Measurements from ENCODE around the gene CREB3L1. TPM values are rescaled to one million over a fixed set of nuclear protein-coding genes. Genes with fewer than 3 reads are reported as not detected.

Gene CREB3L1
- total RNA-seq, 1 donor from 2014 or later = 0.53 TPM

GRCh38 chr11:46345131-46345597 is 67.7 kb downstream of the CREB3L1 start:
- peak overlapping the region; percentile 41 for H3K4me3 ChIP-seq (ENCODE audit: low read depth, low read length)
- DNase-seq (ENCODE audit: low read depth) = peak; percentile 88
- no peak for FAIRE-seq

DNA sequence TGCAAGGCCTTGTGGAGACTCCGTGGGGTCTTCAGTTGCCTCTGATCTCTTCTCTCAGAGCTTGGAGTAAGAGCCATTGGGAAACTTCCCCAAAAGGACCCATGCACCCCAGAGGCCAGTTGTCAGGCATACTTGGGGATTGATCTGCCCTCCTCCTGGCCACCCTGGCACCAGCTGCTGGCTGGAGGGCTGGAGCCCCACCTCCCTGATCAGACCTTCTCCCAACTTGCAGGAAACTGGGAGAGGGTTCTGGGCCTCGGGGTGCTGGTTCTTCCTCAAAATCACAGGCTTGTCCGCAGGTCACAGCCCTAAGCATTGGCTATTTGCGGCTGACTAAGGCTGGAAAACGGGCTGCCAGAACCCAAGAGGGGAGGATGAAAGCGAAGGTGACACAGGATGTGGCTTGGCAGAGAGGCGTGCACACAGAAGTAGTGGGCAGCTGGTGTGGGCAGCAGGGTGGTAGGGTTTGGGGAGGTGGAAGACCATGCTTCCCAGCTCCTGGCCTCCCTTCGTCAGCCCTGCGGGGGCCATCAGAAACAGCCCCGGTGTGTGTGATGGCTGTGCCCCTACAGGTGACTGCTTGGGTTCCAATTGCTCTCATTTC is 68.5 kb downstream of the CREB3L1 start:
- Histone ChIP-seq H3K36me3 (ENCODE audit: control insufficient read depth, insufficient read depth, low read length) (peaks cover 1% of the 10 kb centered on the region), H3K27me3 (ENCODE audit: control insufficient read depth, insufficient read depth, low read length) (no peaks in the 10 kb centered on the region), H3K4me3 (ENCODE audit: low read depth, low read length) (peak overlapping the region; percentile 41)
- TF ChIP-seq CTCF (IDR thresholded peaks at IDR 0.05; ENCODE audit: insufficient read depth, low read length, severe bottlenecking) = no peak
- FAIRE-seq (no peak), DNase-seq (ENCODE audit: low read depth) (no peak)

More at GRCh38 chr11:46345131-46345597, 67.7 kb downstream of the CREB3L1 start:
- H3K27me3 ChIP-seq (ENCODE audit: control insufficient read depth, insufficient read depth, low read length) = no peaks in the 10 kb centered on the region
- TF ChIP-seq CTCF (IDR thresholded peaks at IDR 0.05; ENCODE audit: insufficient read depth, low read length, severe bottlenecking) = peak; percentile 47
- peaks cover 1% of the 10 kb centered on the region for H3K36me3 ChIP-seq (ENCODE audit: control insufficient read depth, insufficient read depth, low read length)

- FAIRE-seq (no peak), DNase-seq (ENCODE audit: low read depth) (peak; percentile 60)
- no peaks in the 10 kb centered on the region for H3K27me3 ChIP-seq (ENCODE audit: control insufficient read depth, insufficient read depth, low read length)
- peak; percentile 59 for TF ChIP-seq CTCF (IDR thresholded peaks at IDR 0.05; ENCODE audit: insufficient read depth, low read length, severe bottlenecking)
- peak within 1 kb of the TSS; percentile 82 for H3K4me3 ChIP-seq (ENCODE audit: low read depth, low read length)
- H3K36me3 ChIP-seq (ENCODE audit: control insufficient read depth, insufficient read depth, low read length) = peaks cover 1% of the 10 kb centered on the region
Observed at GRCh38 chr11:46346886-46347636, 69.6 kb downstream of the CREB3L1 start, which contains the start of gene DGKZ. Gene DGKZ (plus strand): TSS chr11:46347463. CDS start chr11:46347660, 197 bp downstream.

- Histone ChIP-seq H3K36me3 (ENCODE audit: control insufficient read depth, insufficient read depth, low read length) (peaks cover 1% of the 10 kb centered on the region), H3K27me3 (ENCODE audit: control insufficient read depth, insufficient read depth, low read length) (no peaks in the 10 kb centered on the region), H3K4me3 (ENCODE audit: low read depth, low read length) (peak overlapping the region; percentile 82)
- FAIRE-seq = no peak
- TF ChIP-seq CTCF (IDR thresholded peaks at IDR 0.05; ENCODE audit: insufficient read depth, low read length, severe bottlenecking) = no peak
- no peak for DNase-seq (ENCODE audit: low read depth)
Observed at GRCh38 chr11:46347637-46348311, 70.3 kb downstream of the CREB3L1 start.

- H3K27me3 ChIP-seq (ENCODE audit: control insufficient read depth, insufficient read depth, low read length) = no peaks in the 10 kb centered on the region
- TF ChIP-seq CTCF (IDR thresholded peaks at IDR 0.05; ENCODE audit: insufficient read depth, low read length, severe bottlenecking) = no peak
- no peak for FAIRE-seq
- H3K4me3 ChIP-seq (ENCODE audit: low read depth, low read length) = peak overlapping the region; percentile 82
- no peak for DNase-seq (ENCODE audit: low read depth)
- H3K36me3 ChIP-seq (ENCODE audit: control insufficient read depth, insufficient read depth, low read length) = peaks cover 1% of the 10 kb centered on the region
Observed at GRCh38 chr11:46348566-46349401, 71.3 kb downstream of the CREB3L1 start.

Data from bronchial epithelial cell (primary cell).